Body of pancreas (tissue), 4 donors: ENCODE results near the gene ATXN7L1.

ENCODE experiments used
- POLR2A ChIP-seq, 3 donors: fragments of 450-650 bp; IDR thresholded peaks; one replicate each; pipeline ENCODE4 v1.6.1; 2016; ENCODE audit warnings: antibody characterized with exemption in 3 of 3, mild to moderate bottlenecking in 2 of 3
- TF ChIP-seq, protein P1 (sequence below), 7 experiments: fragments of 450-650 bp in 4 of 7; fragments of 200-600 bp in 3 of 7; sonication (generic) in 3 of 7; IDR thresholded peaks; one replicate each; pipeline ENCODE4 v1.5.1; 2016 to 2019; ENCODE audit warnings: antibody characterized with exemption in 7 of 7

GRCh38 chr7:105651798-105652197 lies 224.6 kb downstream of the ATXN7L1 start:
- TF ChIP-seq, protein P1, sequence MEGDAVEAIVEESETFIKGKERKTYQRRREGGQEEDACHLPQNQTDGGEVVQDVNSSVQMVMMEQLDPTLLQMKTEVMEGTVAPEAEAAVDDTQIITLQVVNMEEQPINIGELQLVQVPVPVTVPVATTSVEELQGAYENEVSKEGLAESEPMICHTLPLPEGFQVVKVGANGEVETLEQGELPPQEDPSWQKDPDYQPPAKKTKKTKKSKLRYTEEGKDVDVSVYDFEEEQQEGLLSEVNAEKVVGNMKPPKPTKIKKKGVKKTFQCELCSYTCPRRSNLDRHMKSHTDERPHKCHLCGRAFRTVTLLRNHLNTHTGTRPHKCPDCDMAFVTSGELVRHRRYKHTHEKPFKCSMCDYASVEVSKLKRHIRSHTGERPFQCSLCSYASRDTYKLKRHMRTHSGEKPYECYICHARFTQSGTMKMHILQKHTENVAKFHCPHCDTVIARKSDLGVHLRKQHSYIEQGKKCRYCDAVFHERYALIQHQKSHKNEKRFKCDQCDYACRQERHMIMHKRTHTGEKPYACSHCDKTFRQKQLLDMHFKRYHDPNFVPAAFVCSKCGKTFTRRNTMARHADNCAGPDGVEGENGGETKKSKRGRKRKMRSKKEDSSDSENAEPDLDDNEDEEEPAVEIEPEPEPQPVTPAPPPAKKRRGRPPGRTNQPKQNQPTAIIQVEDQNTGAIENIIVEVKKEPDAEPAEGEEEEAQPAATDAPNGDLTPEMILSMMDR (IDR thresholded peaks at IDR 0.05): no peak
- TF ChIP-seq POLR2A (IDR thresholded peaks at IDR 0.05): no peak
